Tibial artery (tissue), 4 donors: ENCODE results near the gene HNF4A.
A peak's percentile ranks its signal among the peaks of the same experiment; 100 is the strongest.

ENCODE experiments used
- DNase-seq, 2 donors: peaks; one replicate each; pipeline ENCODE4 v3.0.0-alpha.2; 2019
- H3K27ac ChIP-seq, 2 donors: fragments of 200-600 bp; sonication (generic) in 1 of 2; 1 replicate in 1 of 2; 2 replicates in 1 of 2; pipeline ENCODE4 v1.5.1; 2018 to 2019; ENCODE audit warnings: mild to moderate bottlenecking in 1 of 2
- H3K27me3 ChIP-seq, 2 donors: fragments of 200-600 bp; sonication (generic) in 1 of 2; one replicate each; pipeline versions ENCODE4 v1.5.1 to v1.6.0; 2016 to 2019
- H3K36me3 ChIP-seq, 3 donors: fragments of 200-600 bp; sonication (generic) in 2 of 3; one replicate each; pipeline ENCODE4 v1.5.1; 2016 to 2019; ENCODE audit warnings: mild to moderate bottlenecking in 2 of 3
- H3K4me1 ChIP-seq, 4 donors: fragments of 200-600 bp; sonication (generic) in 2 of 4; 1 replicate in 3 of 4; 2 replicates in 1 of 4; pipeline ENCODE4 v1.5.1; 2016 to 2019
- H3K4me3 ChIP-seq, 2 donors: fragments of 200-600 bp; sonication (generic) in 1 of 2; 1 replicate in 1 of 2; 2 replicates in 1 of 2; pipeline ENCODE4 v1.5.1; 2018 to 2019; ENCODE audit warnings: mild to moderate bottlenecking in 2 of 2
- H3K9me3 ChIP-seq, 3 donors: fragments of 200-600 bp; sonication (generic) in 1 of 3; one replicate each; pipeline ENCODE4 v1.5.1; 2016 to 2019
- intact Hi-C: fragments of 100-400 bp; cut with DNase I; formaldehyde crosslinking; loops from one replicate; pipeline ENCODE4 v1.15.0; 2023; ENCODE audit warnings: low total_unique reads
- TF ChIP-seq, protein P1 (sequence below), 2 experiments: fragments of 200-600 bp in 1 of 2; fragments of 450-650 bp in 1 of 2; IDR thresholded peaks; one replicate each; pipeline ENCODE4 v1.5.1; 2017 to 2019; ENCODE audit warnings: antibody characterized with exemption in 2 of 2, mild to moderate bottlenecking in 1 of 2, moderate library complexity in 1 of 2

The HNF4A gene

DNA sequence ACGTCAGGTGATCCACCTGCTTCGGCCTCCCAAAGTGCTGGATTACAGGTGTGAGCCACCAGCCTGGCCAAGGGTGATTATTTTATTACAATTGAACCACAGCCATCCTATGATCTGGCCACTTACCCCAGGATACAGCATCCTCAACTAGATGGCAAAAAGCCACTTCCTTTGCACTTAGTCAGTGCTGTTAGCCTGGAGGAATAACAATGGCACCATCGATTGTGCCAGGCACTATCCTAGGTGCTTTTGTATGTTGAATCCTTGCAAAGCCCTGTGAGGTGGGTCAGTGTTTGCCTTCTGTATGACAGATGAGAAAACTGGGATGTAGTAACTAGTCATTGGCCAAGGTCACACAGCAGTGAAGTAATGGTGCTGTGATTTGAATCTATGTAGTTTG, 109.0 kb downstream of the HNF4A start:
- intact Hi-C loops = loop anchor here (10.0 kb wide), 1 partner anchor 80 kb away; no protein-coding TSS in a partner anchor
- Histone ChIP-seq H3K4me3 (no peak overlapping the region), H3K27me3 (no peaks in the 10 kb centered on the region), H3K9me3 (no peaks in the 10 kb centered on the region), H3K27ac (no peak overlapping the region), H3K4me1 (no peaks in the 10 kb centered on the region), H3K36me3 (no peaks in the 10 kb centered on the region)
- TF ChIP-seq, protein P1, sequence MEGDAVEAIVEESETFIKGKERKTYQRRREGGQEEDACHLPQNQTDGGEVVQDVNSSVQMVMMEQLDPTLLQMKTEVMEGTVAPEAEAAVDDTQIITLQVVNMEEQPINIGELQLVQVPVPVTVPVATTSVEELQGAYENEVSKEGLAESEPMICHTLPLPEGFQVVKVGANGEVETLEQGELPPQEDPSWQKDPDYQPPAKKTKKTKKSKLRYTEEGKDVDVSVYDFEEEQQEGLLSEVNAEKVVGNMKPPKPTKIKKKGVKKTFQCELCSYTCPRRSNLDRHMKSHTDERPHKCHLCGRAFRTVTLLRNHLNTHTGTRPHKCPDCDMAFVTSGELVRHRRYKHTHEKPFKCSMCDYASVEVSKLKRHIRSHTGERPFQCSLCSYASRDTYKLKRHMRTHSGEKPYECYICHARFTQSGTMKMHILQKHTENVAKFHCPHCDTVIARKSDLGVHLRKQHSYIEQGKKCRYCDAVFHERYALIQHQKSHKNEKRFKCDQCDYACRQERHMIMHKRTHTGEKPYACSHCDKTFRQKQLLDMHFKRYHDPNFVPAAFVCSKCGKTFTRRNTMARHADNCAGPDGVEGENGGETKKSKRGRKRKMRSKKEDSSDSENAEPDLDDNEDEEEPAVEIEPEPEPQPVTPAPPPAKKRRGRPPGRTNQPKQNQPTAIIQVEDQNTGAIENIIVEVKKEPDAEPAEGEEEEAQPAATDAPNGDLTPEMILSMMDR (IDR thresholded peaks at IDR 0.05) = no peak
- no peak for DNase-seq

DNA sequence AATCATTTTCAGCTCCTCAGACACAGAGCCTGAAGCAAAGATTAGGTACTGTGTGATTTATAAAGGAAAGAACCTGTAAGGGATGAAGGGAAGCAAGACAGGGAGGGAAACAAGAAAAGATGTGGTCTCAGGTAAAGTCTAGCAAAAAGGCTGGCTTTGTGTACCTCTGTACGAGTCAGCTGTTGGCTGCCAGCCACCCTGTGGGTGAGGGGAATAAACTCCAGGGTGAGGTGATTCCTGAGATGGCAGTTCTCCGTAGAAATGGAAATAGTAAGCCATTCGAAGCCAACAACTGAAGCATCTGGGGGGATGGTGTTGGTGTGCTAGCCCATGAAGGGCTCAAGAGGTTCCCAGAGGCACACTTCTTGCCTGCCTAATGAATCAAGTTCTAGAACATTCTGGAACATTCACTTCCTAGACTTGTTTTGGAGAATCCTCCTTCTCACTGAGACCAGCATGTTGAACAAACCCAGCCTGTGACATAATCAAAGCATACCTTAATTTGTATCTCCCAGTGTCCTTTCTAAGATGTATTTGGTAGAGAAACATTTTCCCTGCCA, 109.6 kb downstream of the HNF4A start:
- TF ChIP-seq, protein P1 (IDR thresholded peaks at IDR 0.05) = no peak
- no peaks in the 10 kb centered on the region for H3K36me3 ChIP-seq
- DNase-seq = no peak
- H3K4me3 ChIP-seq = no peak overlapping the region
- intact Hi-C loops = loop anchor here (10.0 kb wide), 1 partner anchor 80 kb away; no protein-coding TSS in a partner anchor
- no peak overlapping the region for H3K27ac ChIP-seq
- no peaks in the 10 kb centered on the region for H3K9me3 ChIP-seq
- H3K4me1 ChIP-seq = no peaks in the 10 kb centered on the region
- H3K27me3 ChIP-seq = no peaks in the 10 kb centered on the region

DNA sequence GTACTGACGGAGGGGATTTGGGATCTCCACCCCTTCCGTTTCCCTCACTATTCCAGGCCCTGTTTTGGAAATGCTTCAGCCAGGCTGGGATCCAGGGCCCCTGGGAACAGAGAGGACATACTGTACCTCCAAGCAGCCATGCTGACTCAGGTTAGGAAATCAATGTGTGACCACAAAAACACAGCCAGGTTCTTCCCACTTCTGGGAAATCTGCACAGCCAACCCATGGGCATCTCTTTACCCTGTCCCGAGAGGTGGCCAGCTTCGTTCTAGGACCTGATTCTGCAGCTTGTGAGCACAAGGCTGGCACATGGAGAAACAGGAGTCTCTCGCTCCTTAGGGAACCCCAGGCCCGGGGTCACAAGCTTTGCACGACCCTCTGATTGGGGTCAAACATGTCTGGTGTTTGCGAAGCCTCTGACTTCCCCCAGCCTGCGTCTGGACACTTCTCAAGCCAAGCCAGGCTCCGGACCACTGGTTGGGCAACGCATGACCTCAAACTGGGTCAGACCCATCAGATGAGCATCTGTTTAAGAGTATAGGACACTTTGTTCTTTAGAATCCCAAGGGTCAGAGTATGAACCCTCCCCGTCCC, 111.9 kb downstream of the HNF4A start:
- H3K27ac ChIP-seq = no peak overlapping the region
- DNase-seq = peak; percentile 75 to 76

DNA sequence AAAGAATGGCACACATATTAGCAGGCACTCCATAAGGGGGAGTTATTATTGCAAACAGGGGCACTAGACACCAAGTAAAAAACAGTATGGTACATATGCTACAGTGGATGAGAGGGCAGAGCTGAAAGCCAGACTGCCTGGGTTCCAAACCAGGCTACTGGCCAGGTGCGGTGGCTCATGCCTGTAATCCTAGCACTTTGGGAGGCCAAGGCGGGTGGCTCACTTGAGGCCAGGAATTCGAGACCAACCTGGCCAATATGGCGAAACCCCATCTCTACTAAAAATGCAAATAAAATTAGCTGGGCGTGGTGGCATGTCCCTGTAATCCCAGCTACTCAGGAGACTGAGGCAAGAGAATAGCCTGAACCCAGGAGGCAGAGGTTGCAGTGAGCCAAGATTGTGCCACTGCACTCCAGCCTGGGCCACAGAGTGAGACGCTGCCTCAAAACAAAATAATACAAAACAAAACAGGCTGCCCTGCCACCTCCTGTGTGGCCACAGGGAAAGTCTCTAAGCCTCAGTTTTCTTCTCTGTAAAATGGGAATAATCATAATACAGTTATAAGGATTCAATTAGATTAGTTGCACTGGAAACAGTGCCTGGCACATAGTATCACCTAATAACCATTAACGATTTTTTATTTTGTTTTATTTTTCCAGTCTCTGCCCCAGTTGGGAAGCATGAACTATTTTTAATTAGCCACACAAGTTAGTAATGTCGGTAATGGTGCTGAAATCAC, 112.7 kb downstream of the HNF4A start:
- no peak overlapping the region for H3K27ac ChIP-seq
- no peaks in the 10 kb centered on the region for H3K27me3 ChIP-seq
- DNase-seq = no peak
- intact Hi-C loops = loop anchor here (10.0 kb wide), 1 partner anchor 83 kb away; no protein-coding TSS in a partner anchor
- TF ChIP-seq, protein P1 (IDR thresholded peaks at IDR 0.05) = no peak
- no peaks in the 10 kb centered on the region for H3K4me1 ChIP-seq
- no peaks in the 10 kb centered on the region for H3K36me3 ChIP-seq
- no peak overlapping the region for H3K4me3 ChIP-seq
- H3K9me3 ChIP-seq = no peaks in the 10 kb centered on the region

More for the DNA sequence above, 111.9 kb downstream of the HNF4A start:
- Histone ChIP-seq H3K36me3 (no peaks in the 10 kb centered on the region), H3K9me3 (no peaks in the 10 kb centered on the region), H3K4me3 (no peak overlapping the region), H3K27me3 (no peaks in the 10 kb centered on the region), H3K4me1 (no peaks in the 10 kb centered on the region)
- intact Hi-C loops = loop anchor here (10.0 kb wide), 1 partner anchor 83 kb away; no protein-coding TSS in a partner anchor
- TF ChIP-seq, protein P1 (IDR thresholded peaks at IDR 0.05) = no peak

DNA sequence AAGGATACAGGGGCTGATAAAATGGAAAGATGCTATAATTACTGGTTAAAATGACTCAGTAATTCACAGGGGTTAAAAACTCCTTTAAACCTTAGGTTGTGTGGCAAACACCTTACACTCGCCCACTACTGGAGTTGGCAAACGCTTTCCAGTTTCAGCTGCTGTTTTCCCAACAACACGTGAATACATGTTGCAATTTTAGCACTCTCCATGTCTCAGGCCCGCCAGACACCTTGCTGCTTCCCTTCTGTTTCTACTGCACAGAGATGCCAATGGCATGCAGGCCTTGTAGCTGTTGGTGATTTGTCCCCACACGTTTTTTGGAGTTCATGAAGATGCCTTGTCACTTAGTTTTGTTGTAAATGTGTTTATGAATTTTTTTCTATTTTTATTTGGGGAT, 114.8 kb downstream of the HNF4A start:
- TF ChIP-seq, protein P1 (IDR thresholded peaks at IDR 0.05) = no peak
- peaks cover 0 to 7% (median 3%) of the 10 kb centered on the region in 4 donors for H3K4me1 ChIP-seq
- no peak for DNase-seq
- no peaks in the 10 kb centered on the region for H3K9me3 ChIP-seq
- intact Hi-C loops = no loop called here
- no peaks in the 10 kb centered on the region for H3K27me3 ChIP-seq
- H3K27ac ChIP-seq = no peak overlapping the region
- H3K4me3 ChIP-seq = no peak overlapping the region
- H3K36me3 ChIP-seq = no peaks in the 10 kb centered on the region
